ENCODE data around the gene BRI3.

GRCh38 chr7:98252425-98253054 lies 28.9 kb upstream of the BRI3 start:
- TF ChIP-seq CTCF (IDR thresholded peaks at IDR 0.05) = no peak
- no peak for TF ChIP-seq POLR2A (IDR thresholded peaks at IDR 0.05)
